ENCODE measurements around the gene ZDHHC3. TPM values are rescaled to one million over a fixed set of nuclear protein-coding genes. Genes with fewer than 3 reads are reported as not detected.

The ZDHHC3 gene
- total RNA-seq, 1 donor from 2014 or later: 35.6 TPM

DNA sequence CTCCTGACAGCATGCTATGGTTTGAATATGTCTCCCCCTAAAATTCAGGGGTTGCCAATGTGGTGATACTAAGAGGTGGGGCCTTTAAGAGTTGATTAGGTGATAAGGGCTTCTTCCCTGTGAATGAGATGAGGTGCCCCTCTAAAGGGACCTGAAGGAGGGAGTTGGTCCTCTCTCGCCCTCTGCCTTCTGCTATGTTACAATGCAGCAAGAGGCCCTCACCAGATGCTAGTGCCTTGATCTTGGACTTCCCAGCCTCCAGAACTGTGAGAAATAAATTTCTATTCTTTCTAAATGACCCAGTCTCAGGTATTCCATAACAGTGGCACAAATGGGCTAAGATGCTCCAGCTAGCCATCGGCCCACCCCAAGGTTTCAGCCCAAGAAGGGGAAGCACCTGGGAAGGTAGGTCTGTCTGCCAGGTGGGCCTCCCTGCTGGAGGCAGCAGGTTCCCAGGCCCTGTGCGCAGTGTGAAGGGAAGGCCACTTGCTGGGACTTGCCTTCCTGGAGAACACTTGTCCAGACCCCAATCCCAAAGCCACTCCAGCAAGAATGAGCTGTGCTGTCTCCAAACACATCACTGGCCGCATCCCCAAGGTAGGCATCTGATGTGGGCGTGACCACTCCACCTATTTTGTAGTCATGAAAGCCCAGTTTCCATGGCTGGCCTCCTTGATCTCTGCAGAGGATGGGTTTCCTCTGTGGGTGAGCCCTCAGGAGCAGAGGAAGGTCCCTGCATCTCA is 92.6 kb downstream of the ZDHHC3 start:
- no peak for ATAC-seq (ENCODE audit: poor library complexity)
- no peak for DNase-seq
- intact Hi-C loops (cut with DNase I): no loop called here

DNA sequence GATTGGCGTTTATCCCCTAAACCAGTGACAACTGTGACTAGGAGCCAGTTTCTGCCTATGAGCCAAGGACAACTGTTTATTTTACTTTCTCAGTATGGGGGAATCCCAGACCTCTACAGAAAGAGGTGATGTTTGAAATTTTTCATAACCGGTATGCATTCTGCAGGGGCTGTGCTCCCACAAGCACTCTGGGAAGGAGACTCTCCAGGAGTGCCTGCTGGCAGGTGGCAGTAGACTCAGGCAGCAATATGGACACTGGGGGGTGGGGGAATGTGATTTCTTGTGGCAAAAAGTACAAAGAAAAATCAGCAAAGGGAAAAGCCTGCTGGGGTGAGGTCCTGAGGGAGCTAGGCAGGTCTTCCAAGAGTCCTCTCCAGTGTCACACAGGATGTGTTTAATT is 95.7 kb downstream of the ZDHHC3 start:
- no peak for DNase-seq
- ATAC-seq (ENCODE audit: poor library complexity): no peak
- intact Hi-C loops (cut with DNase I): no loop called here

DNA sequence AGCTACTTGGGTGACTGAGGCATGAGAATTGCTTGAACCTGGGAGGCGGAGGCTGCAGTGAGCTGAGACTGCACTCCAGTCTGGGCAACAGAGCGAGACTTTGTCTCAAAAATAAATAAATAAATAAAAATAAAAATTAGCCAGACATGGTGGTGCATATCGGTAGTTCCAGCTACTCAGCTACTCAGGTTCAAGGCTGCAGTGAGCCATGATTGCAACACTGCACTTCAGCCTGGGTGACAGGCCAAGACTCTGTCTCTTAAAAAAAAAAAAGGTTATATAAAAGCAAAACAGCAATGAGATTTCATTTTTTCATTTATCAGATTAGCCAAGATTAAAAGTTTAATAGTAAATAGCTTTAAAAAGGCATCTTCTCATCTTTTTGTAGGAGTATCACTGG is 98.6 kb downstream of the ZDHHC3 start:
- intact Hi-C loops (cut with DNase I): no loop called here
- ATAC-seq (ENCODE audit: poor library complexity) (no peak), DNase-seq (no peak)

DNA sequence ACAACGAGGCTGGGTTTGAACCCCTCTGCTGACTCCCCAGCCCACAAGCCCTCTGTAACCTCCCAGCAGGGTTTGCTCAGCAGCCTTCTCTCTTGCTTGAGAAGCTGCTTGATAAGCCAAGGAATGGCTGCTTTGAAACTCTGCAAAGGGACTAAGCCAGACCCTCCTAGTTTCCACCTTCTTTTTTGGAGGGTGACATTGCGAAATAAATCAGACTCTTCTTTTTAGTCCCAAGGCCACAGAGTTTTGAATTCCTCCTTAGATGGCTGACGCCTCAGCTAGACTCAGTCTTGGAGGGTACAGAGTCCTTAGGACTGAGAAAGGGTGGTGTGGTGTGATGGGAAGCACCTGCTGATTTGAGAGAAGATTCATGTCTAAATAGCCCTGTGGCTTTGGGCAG is 100.4 kb downstream of the ZDHHC3 start:
- intact Hi-C loops (cut with DNase I): no loop called here
- DNase-seq (no peak), ATAC-seq (ENCODE audit: poor library complexity) (no peak)

Other genes starting within 250 kb of the ZDHHC3 start
- 4.9 TPM for gene ZNF501, start 246.5 kb downstream of the ZDHHC3 start, total RNA-seq
- gene KIAA1143, start 214.6 kb downstream of the ZDHHC3 start, total RNA-seq: 32.8 TPM
- 0.73 TPM for gene KIF15, start 214.4 kb downstream of the ZDHHC3 start, total RNA-seq
- 10.2 TPM for gene TMEM42, start 114.3 kb downstream of the ZDHHC3 start, total RNA-seq
- gene TGM4, start 101.6 kb downstream of the ZDHHC3 start, total RNA-seq: not detected
- 24.4 TPM for gene EXOSC7, start 70 bp upstream of the ZDHHC3 start, total RNA-seq
- gene CLEC3B, start 50.1 kb upstream of the ZDHHC3 start, total RNA-seq: 78.6 TPM
- gene CDCP1, start 170.2 kb upstream of the ZDHHC3 start, total RNA-seq: 0.38 TPM

All from Right ventricle myocardium superior (tissue), 1 donor.